ENCODE measurements around the gene TANGO2.

The TANGO2 gene

DNA sequence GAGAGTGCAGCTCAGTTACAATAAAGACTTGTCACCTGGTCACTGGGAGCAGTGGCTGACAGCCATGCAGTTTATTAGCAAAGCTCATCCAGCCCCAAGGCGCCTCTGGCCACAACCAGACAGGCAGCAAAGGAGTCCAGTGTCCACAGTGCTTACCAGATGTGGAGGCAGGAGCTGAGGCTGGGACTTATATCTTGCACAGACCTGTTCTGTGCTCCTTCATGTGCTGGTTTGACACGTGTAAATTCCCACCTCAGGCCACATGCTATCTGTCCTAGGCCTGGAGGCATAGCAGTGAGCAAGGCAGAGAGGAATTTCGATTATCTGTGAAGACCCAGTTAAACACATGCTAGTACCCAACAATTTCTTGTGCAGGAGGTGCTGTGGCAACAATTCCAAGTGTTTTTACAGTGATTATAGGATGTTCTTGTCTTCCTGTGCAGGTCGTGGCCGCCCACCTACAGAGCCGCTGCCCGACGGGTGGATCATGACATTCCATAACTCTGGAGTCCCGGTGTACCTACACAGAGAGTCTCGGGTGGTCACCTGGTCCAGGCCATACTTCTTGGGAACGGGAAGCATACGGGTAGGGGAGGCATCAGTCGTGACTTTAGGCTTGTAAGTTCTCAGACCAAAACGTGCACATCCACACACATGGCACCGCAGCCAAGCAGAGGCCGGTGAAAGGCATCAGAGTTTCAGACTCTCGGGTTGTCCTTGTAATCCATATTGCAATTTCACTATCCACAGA lies 68.5 kb downstream of the TANGO2 start:
- no peak for DNase-seq

DNA sequence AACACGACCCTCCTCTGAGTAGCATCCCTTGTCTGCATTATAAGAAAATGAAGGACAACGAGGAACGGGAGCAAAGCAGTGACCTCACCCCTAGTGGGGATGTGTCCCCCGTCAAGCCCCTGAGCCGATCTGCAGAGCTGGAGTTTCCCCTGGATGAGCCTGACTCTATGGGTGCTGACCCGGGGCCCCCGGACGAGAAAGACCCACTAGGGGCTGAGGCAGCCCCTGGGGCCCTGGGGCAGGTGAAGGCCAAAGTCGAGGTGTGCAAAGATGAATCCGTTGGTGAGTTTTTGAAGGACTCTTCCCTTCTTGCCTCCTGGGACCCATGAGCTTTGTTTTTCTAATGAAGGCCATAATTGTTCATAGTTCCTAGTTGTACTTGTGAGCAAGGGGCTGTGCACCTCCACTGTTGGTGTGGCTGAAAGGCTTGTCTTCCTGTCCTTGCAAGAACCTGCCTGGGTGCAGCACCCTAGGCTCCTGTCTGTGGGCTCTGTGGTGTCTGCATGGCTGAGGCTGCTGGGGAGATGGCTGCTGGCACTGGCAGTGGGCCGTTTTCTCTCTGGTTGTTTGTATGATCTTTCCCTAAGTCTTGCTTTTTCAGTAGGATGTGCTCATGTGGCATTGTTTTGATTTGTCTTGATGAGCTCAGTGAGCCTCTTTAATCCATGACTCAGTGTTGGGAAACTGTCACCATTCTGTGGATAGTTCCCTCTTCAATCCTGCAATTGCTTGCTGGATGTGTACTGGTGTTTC lies 69.2 kb downstream of the TANGO2 start:
- DNase-seq = no peak

GRCh38 chr22:20090730-20091240 lies 69.9 kb downstream of the TANGO2 start:
- DNase-seq = no peak

- DNase-seq = no peak
These were observed 71.0 kb downstream of the TANGO2 start for GRCh38 chr22:20091690-20092476.

GRCh38 chr22:20092477-20092854 lies 71.6 kb downstream of the TANGO2 start:
- no peak for DNase-seq

- no peak for DNase-seq
These were observed 72.7 kb downstream of the TANGO2 start for GRCh38 chr22:20093418-20094196.

- DNase-seq = no peak
These were observed 73.4 kb downstream of the TANGO2 start for GRCh38 chr22:20094197-20094807.

DNA sequence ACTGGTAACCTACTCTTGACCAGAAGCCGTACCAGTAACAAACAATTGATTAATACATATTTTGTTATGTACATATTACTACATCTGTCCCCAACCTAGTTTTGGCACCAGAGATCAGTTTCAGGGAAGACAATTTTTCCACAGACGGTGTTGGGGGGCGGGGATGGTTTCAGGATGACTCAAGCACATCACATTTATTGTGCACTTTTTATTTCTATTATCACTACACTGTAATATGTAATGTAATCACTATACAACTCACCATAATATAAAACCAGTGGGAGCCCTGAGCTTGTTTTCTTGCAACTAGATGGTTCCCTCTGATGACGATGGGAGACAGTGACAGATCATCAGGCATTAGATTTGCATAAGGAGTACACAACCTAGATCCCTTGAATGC lies 74.6 kb downstream of the TANGO2 start:
- no peak for DNase-seq

DNA sequence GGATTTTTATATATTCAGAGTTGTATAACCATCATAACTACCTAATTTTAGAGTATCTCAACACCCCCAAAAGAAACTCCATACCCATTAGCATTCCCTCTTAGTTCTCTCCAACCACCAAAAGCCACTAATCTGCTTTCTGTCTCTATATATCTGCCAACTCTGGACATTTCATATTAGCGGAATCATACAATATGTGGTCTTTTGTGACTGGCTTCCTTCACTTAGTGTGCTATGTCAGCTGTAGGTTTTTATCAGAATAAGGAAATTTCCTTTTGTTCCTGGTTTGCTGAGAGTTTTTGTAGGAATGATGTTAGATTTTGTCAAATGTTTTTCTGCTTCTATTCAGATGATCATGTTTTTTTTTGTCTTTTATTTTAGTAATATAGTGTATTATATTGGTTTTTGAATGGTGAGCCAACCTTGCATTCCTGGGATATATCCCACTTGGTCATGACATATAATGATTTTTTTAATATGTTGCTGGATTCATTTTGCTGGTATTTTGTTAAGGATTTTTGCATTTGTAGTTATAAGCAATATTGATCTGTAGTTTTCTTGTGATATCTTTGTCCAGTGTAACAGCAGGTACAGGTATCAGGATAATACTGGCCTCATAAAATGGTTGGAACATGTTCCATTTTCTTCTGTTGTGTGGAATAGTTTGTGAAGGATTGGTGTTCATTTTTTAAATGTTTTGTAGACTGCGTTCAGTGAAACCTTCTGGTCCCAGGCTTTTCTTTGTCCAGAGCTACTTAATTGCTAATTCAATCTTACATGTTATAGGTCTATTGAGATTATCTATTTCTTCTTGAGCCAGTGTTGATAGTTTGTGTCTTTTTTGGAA lies 75.9 kb downstream of the TANGO2 start:
- no peak for DNase-seq

DNA sequence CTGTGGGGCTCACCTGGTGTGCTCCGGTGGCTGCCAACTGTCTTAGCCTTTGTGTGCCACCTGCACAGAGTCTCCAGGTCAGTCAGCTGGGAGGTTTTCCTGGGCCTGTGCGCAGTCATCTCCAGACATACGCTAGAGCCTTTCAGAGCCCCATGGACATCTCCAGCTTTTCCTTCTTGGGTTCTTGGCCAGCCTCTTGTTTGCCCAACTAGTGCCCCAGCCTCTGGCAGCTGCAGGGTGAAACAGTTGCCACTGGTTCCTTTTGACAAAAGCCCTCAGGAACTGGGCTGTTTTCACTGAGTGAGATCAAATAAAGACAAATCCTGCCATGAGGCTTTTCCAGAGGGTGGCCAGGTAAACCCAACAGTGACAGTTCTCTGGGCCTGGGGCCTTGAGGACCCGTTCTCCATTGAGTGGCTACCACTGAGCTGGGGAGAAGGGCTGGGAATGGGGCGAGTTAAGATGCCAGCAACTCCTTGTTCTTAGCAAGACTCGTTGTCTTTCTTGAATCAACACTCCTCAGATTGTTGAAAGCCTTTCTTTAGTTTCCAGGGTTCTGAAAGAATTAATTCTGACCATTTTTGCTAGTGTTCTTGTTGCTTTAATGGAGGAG lies 78.3 kb downstream of the TANGO2 start:
- DNase-seq = no peak

DNA sequence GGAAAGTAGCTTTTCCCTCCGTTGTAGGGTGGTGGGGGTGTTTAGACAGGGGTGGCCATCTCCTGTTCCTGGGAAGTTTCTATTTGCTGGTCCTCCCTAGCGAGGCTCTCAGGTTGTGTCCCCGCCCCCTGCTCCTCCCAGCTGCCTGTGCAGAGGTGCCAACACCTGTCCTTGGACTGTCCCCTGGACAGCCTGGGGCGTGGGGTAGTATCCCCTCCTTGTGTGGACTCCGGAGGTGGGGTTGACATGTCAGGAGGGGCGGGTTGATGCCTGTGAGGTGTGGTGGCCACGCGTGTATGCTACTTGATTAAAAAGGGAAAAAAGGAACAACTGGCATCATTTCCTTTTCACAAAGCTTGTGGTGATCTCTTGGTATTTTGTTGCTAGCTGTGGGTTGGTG lies 80.7 kb downstream of the TANGO2 start:
- DNase-seq = no peak

DNA sequence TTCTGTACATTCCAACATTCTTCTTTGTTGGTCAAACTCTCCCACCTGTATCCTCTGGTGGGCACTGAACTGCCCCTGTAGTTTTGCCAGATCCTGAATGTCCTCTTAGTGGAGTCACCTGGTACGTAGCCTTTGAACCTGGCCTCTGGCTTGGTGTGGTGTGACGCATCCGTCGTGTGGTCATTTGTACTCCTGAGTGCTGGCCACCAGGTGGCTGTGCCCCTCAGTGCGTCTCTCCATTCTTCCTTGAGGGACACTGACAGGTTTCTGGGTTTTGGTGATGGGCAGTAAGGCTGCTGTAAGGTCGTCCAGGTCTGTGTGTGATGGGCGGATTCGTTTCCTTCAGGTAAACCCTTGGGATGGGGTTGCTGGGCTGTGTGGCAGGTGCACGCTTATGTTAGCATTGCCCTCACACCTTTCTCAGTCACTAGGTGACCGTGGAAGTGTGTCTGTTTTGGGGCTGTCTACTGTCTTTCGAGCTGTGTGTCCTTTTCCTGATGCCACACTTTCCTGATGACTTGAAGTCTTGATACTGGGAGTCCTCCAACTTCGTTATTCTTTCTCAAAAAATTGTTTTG lies 81.4 kb downstream of the TANGO2 start:
- no peak for DNase-seq

- DNase-seq = no peak
These were observed 84.7 kb downstream of the TANGO2 start for GRCh38 chr22:20105456-20106204.

- no peak for DNase-seq
These were observed 85.4 kb downstream of the TANGO2 start for GRCh38 chr22:20106205-20106848.

GRCh38 chr22:20106849-20107237 lies 85.9 kb downstream of the TANGO2 start:
- DNase-seq = no peak

DNA sequence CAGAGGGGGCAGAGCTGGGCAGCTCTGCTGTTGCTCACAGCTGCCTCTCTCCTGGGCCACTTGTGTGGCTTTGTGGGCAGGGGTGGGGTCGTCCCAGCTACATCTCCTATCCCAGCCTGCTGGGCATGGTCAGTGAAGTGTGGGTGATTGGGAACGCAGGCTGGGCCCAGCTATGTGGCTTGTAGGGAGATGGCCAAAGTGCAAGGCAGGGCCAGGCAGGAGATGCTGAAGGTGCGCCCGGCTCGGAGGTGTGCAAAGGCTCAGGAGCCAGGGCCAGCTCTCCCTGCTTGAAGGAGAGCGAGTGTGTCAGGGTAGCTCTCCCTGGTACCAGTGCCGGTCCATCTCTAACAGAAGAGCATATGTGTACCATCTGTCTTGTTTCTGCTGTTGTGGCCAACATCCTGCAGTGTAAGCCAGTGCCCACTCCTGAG lies 86.6 kb downstream of the TANGO2 start:
- DNase-seq = no peak

DNA sequence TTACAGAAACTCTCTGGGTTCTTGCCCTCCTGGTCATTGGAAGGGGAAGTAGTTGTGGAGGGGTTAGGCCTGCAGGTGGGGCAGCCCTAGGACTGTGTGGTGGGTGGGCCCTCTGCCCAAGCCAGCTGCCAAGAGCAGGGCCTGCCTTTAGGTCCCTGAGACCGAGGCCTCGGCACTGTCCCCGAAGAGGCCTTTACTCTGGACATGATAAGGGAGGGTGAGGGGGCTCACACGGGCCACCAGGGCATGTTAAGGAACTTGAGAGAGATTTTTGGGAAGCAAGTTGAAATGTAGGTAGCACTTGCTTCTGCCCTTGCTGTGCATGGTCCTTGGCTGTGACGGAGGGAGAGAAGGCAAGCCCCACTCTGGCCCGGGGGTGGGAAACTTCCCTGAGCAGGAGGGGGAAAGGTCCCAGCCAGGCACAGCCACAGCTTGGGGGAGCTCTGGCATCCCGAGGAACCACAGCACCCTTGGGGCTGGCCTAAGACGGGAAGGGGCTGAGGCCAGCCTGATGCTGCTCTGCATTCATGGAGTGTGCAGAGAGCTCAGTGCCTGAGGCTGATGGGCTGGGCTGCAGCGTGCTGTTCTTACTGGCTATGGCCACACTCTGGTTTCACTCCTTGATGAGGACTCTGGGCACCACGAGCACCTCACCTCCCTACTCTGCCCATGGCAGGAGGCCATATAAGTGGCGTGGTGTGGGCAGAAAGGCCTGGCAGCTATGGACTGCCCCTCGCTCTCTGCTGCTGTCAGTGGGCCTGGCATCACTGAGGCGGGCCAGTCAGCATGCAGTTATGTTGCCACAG lies 87.2 kb downstream of the TANGO2 start:
- DNase-seq = no peak

GRCh38 chr22:20108757-20109230 lies 87.9 kb downstream of the TANGO2 start:
- no peak for DNase-seq

All from CD4-positive, alpha-beta T cell treated with Interleukin-6 for 4 hours (primary cell).